IPS-20b (cell line): Measurements from ENCODE around the gene PKDREJ.
A peak's percentile ranks its signal among the peaks of the same experiment; 100 is the strongest.

Experiments used
- H3K27ac ChIP-seq: one replicate; pipeline ENCODE4 v1.5.1; 2013; ENCODE audit warnings: low read length
- H3K27me3 ChIP-seq: 2 replicates; pipeline ENCODE4 v1.6.1; 2013; ENCODE audit warnings: mild to moderate bottlenecking, low read length, inconsistent platforms; ENCODE audit not compliant: insufficient read depth
- H3K36me3 ChIP-seq: 2 replicates; pipeline ENCODE4 v1.6.1; 2013; ENCODE audit warnings: low read depth, mild to moderate bottlenecking, inconsistent platforms, low read length, moderate library complexity; ENCODE audit not compliant: insufficient read depth
- H3K4me1 ChIP-seq: 2 replicates; pipeline ENCODE4 v1.6.1; 2013; ENCODE audit warnings: mild to moderate bottlenecking, control low read depth, inconsistent platforms, low read length, moderate library complexity; ENCODE audit not compliant: insufficient read depth
- H3K4me3 ChIP-seq: 2 replicates; pipeline ENCODE4 v1.5.1; 2013; ENCODE audit warnings: mild to moderate bottlenecking, low read length, inconsistent platforms
- H3K9ac ChIP-seq: 2 replicates; pipeline ENCODE4 v1.6.1; 2013; ENCODE audit warnings: low read depth, mild to moderate bottlenecking, inconsistent platforms, low read length, moderate library complexity
- H3K9me3 ChIP-seq: 2 replicates; pipeline ENCODE4 v1.6.1; 2013; ENCODE audit warnings: mild to moderate bottlenecking, low read depth, low read length, inconsistent platforms; ENCODE audit not compliant: insufficient read depth

PKDREJ gene

DNA sequence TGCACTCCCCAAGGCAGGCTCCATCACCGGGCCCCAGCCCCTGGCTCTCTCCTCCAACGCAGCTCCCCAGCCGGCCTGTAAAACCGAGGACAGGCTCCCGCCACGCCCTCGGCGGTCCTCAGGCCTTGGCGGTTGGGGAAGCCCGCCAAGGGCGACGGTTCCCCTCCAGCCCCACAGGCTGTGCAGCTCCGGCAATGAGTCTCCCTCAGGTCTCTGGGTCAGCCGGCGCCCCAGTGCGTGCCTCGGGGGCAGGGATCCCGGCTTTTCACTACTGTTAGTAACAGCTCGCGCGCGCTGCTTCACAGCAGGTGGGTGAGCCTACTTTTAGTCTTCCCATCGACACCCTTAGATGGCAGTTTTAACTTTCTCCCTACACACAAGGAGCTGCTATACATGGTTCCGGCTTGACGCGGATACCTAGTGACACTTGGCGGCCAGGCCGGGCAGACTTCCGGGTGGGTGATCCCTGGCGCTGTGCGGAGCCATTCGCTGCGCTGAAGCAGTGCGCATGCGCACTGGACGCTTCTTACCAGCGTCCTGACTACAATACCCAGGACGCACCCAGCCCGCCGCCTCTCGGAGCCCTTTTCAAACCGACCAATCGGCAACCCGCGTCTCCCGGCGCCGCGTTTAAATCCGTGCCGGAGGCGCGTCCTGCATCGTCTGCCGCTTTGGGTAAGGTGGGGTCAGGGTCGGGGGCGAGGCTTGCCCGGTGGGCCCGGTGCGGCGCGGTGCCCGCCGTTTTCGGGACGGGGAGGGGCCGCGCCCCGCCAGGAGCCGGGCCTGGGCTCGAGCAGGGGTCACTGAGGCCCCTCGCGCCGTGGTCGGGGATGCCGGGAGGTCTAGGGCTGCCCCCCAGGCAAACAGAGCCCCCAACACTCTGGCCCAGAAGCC, 33.4 kb upstream of the PKDREJ start, which contains the start of gene GTSE1:
Gene GTSE1, plus strand, starts transcription at position 614 of the 894 bp plus-strand sequence. CDS start 531 bp downstream, outside the sequence.
- Histone ChIP-seq H3K9ac (peak within 1 kb of the TSS; percentile 80; the same call in 1 of the 2 replicates), H3K9me3 (no peaks in the 10 kb centered on the region), H3K27me3 (no peaks in the 10 kb centered on the region), H3K4me3 (peak within 1 kb of the TSS; percentile 87), H3K27ac (peak within 1 kb of the TSS; percentile 53), H3K4me1 (peaks cover 3% of the 10 kb centered on the region; the same call in 1 of the 2 replicates), H3K36me3 (peaks cover 39% of the 10 kb centered on the region)

DNA sequence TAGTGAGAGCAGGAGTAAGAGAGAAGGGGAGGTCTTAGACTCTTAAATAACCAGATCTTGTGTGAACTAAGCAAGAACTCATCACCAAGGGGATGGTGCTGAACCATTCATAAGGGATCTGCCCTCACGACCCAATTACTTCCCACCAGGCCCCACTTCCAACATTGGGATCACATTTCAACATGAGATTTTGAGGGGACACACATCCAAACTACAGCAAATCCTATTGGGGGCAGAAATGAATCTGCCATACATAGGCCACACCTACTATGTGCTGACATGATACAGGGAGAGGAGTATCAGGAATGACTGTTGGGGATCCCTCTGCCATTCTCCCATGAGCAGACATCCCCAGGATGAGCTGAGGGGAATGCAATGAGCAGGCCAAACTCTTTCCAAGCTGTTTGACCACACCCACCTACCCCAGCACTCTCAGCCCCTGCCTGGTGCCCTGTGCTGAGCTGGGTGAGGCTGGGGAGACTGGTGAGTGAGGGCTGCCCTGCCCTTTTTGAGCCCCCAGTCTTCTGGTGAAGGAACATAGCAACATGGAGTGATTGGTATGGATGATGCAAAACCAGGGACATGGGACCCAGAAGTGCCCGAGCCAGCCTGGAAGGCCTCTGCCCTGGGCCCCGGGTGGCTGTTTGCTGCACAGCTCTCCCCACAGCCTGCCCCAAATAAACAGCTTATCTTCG, 32.3 kb upstream of the PKDREJ start:
- Histone ChIP-seq H3K27me3 (no peaks in the 10 kb centered on the region), H3K4me3 (peak overlapping the region; percentile 87), H3K36me3 (peaks cover 30% of the 10 kb centered on the region), H3K4me1 (peaks cover 3% of the 10 kb centered on the region; the same call in 1 of the 2 replicates), H3K27ac (no peak overlapping the region), H3K9ac (peak overlapping the region; percentile 80; the same call in 1 of the 2 replicates), H3K9me3 (no peaks in the 10 kb centered on the region)

DNA sequence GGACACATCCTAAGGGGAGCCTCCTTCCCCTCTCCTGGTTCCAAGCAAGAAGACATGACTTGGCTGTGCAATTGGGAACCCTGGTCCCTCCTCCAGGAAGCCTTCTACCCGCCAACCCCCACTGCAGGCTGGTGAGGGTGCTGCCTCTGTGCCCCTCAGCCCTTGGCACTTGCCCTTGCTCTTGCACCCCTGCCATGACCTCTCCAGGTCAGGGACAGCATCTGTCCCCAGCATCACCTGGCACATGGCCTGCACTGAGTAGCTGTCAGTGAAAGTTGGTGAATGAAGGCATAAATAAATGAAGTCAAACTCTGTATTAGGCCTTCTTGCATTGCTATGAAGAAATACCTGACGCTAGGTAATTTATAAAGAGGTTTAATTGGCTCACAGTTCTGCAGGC, 31.6 kb upstream of the PKDREJ start:
- peaks cover 3% of the 10 kb centered on the region; the same call in 1 of the 2 replicates for H3K4me1 ChIP-seq
- H3K27me3 ChIP-seq: no peaks in the 10 kb centered on the region
- H3K4me3 ChIP-seq: no peak overlapping the region
- peaks cover 24% of the 10 kb centered on the region for H3K36me3 ChIP-seq
- H3K9ac ChIP-seq: no peak overlapping the region
- H3K27ac ChIP-seq: no peak overlapping the region
- H3K9me3 ChIP-seq: no peaks in the 10 kb centered on the region

DNA sequence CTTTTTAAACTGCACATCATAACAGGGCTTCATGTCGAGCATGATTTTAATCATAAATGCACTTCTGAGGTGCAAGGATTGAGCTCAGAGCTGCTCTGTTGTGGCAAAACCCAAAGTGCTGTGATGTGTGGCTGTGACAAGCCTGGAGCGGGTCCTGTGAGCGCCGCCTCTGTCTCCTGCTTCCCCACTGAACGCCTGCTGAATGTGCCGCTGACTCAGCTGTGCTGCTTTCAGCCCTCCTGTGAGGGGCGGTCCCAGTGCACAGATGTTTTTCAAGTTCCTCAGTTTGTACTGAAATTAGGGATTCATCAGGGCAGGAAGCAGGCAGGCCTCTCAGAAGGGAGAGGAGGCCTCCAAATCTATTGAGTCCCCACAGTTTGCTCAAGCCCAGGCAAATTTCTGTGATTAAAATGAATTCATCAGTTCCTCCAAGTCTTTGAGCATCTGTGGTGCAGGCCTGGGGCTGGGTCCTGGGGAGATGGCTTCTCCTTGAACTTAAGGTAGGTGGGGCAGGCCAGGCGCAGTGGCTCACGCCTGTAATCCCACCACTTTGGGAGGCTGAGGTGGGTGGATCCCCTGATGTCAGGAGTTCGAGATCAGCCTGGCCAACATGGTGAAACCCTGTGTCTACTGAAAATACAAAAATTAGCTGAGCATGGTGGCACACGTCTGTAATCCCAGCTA, 30.6 kb upstream of the PKDREJ start:
- Histone ChIP-seq H3K27ac (no peak overlapping the region), H3K9ac (no peak overlapping the region), H3K4me1 (peaks cover 3% of the 10 kb centered on the region; the same call in 1 of the 2 replicates), H3K4me3 (no peak overlapping the region), H3K27me3 (no peaks in the 10 kb centered on the region), H3K9me3 (no peaks in the 10 kb centered on the region), H3K36me3 (peaks cover 16% of the 10 kb centered on the region; the same call in 1 of the 2 replicates)

DNA sequence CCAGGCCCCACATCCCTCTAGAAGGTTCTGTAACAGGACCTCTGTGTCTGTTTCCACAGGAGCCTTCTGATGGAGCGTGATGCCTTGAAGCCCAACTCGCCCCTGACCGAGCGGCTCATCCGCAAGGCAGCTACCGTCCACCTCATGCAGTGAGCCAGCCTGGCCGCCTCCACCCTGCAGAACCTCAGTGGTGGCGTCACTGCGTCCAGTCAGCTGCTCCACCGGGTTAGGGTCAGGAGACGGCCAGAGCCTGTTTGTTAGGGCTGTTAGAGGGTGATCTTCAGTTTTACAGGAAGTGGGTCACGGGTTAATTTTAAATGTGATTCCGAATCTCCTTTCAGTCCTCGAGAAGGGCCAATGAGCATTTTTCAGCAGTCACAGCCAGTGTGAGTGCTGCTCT, 29.6 kb upstream of the PKDREJ start:
- H3K27me3 ChIP-seq: no peaks in the 10 kb centered on the region
- peaks cover 12% of the 10 kb centered on the region; the same call in 1 of the 2 replicates for H3K36me3 ChIP-seq
- H3K9me3 ChIP-seq: no peaks in the 10 kb centered on the region
- H3K4me3 ChIP-seq: no peak overlapping the region
- peaks cover 3% of the 10 kb centered on the region; the same call in 1 of the 2 replicates for H3K4me1 ChIP-seq
- no peak overlapping the region for H3K9ac ChIP-seq
- H3K27ac ChIP-seq: no peak overlapping the region

DNA sequence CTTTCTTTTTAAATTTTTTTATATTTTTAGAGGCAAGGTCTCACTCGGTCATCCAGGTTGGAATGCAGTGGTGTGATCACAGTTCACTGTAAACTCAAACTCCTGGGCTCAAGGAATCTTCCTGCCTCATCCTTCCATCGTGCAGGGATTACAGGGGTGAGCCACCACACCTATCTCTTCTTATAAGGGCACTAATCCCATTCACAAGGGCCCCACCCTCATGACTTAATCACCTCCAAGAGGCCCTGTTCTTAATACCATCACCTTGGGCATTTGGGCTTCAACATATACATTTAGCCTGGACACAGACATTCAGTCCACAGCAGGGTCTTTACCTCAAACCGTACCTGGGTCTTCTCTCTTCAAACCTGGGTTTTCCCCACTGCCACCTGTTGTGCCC, 29.0 kb upstream of the PKDREJ start:
- H3K4me1 ChIP-seq: peaks cover 3% of the 10 kb centered on the region; the same call in 1 of the 2 replicates
- no peak overlapping the region for H3K9ac ChIP-seq
- no peaks in the 10 kb centered on the region for H3K27me3 ChIP-seq
- no peaks in the 10 kb centered on the region for H3K9me3 ChIP-seq
- H3K27ac ChIP-seq: no peak overlapping the region
- peaks cover 12% of the 10 kb centered on the region; the same call in 1 of the 2 replicates for H3K36me3 ChIP-seq
- no peak overlapping the region for H3K4me3 ChIP-seq

DNA sequence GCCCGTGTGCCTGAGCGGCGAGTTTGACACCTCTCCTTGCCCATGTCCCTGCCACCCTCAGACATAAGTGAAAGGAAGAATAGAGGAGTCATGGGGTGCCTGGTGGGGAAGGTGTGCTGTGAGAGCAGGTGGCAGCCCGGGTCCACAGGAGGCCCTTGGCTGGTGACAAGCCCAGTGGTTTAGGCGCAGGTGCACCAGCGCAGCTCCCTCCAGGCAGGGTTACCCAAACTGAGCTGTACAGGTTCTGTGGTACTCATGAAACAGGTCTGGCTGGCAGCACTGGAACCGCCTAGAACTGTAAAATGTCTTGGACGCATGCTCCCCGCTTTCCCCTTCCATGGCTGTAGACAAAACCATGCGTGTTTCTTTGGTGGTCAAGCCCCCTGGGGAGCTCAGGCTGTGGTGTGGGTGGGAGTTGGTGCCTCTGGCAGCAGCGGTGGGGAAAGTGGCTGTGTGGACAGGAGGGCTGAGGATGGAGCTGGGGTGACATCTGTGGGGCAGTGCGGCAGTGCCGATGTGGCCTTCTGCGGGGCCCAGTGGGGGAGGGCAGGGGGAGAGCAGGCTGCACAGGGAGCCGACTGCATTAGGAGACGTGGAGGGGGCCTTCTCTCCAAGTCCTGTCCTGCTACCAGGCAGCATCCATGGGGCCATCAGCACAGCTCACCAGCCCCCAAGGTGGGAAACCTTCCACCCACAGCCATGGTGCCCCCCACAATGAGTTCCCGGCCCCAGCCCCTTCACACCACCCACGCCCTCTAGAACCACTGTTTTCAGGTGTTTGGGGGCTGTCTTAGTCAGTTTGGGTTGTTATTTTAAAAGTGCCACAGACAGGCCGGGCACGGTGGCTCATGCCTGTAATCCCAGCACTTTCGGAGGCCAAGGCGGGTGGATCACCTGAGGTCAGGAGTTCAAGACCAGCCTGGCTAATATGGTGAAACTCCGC, 28.0 kb upstream of the PKDREJ start:
- no peak overlapping the region for H3K4me3 ChIP-seq
- no peaks in the 10 kb centered on the region for H3K27me3 ChIP-seq
- H3K4me1 ChIP-seq: peaks cover 3% of the 10 kb centered on the region; the same call in 1 of the 2 replicates
- H3K27ac ChIP-seq: no peak overlapping the region
- H3K9me3 ChIP-seq: no peaks in the 10 kb centered on the region
- H3K9ac ChIP-seq: no peak overlapping the region
- H3K36me3 ChIP-seq: peaks cover 12% of the 10 kb centered on the region; the same call in 1 of the 2 replicates

DNA sequence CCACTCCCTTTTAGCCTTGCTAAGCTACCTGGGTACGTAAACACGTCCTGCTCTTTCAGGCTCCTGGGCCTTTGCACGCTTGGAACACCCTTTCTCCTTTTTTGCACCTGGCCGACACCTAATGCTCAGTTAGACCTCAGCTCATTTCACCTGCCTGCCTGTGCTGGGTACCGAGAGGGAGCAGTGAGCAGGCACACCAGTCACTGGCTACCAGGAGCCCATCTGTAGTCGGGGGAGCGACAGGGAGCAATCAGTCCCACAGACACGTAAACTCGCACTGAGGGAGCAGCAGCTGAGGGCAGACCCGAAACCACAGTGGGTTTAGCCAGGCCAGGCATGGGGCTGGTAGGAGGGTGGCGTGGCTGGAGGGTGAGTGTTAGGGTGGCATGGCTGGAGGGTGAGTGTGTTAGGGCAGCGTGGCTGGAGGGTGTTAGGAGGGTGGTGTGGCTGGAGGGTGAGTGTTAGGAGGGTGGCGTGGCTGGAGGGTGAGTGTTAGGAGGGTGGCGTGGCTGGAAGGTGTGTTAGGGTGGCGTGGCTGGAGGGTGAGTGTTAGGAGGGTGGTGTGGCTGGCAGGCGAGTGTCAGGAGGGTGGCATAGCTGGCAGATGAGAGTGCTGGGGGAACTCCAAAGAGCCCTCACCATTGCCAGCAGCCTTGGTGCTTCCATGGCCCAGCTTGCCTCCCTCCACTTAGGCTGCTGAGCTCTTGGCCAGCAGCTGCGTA, 27.1 kb upstream of the PKDREJ start:
- Histone ChIP-seq H3K4me1 (no peaks in the 10 kb centered on the region), H3K9ac (no peak overlapping the region), H3K27me3 (no peaks in the 10 kb centered on the region), H3K9me3 (no peaks in the 10 kb centered on the region), H3K36me3 (peaks cover 18% of the 10 kb centered on the region; the same call in 1 of the 2 replicates), H3K4me3 (no peak overlapping the region), H3K27ac (no peak overlapping the region)

DNA sequence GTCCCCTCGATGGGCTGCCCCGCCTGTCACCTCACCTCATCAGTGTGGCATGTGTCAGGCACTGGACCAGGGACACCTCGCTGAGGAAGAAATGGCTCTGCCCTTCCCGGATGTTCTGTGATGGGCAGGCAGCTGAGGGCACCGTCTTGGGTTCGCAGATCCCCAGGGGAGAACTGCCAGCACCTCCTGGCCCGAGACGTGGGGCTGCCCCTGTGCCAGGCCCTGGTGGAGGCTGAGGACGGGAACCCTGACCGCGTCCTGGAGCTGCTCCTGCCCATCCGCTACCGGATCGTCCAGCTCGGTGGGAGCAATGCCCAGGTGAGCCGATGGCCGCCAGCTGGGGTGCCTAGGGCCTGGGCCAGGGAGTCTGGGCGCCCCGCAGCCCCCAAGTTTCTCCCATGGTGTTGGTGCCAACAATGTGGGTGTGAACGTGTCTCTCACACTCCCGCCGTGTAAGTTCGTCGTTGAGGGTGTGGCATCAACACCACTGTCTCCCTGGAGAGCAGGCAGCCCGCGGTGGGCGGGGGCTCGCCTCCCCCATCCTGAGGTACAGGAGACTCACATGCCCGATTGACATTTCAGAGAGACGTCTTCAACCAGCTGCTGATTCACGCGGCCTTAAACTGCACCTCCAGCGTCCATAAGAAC, 26.2 kb upstream of the PKDREJ start:
- Histone ChIP-seq H3K9me3 (no peaks in the 10 kb centered on the region), H3K36me3 (peaks cover 26% of the 10 kb centered on the region; the same call in 1 of the 2 replicates), H3K27me3 (no peaks in the 10 kb centered on the region), H3K4me1 (no peaks in the 10 kb centered on the region), H3K27ac (no peak overlapping the region), H3K4me3 (no peak overlapping the region), H3K9ac (no peak overlapping the region)

DNA sequence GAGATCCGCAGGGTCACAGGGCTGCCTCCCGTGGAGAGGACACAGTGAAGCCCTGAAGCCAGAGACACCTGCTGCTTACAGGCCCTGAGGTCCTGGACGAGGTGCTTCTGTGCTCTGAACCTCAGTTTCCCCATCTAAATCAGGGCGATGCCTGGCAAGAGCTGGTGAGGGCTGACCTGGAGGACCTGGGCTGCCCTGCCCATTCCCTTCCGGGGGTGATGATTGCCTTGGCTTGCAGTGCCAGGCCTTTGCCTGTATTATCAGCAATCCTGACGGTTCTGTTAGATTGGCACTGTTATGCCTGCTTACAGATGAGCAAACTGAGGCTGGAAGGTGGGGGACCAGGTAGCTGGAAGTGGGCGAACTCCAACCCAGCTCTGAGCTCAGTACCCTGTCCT, 25.7 kb upstream of the PKDREJ start:
- H3K27ac ChIP-seq: no peak overlapping the region
- H3K27me3 ChIP-seq: no peaks in the 10 kb centered on the region
- no peaks in the 10 kb centered on the region for H3K4me1 ChIP-seq
- no peak overlapping the region for H3K4me3 ChIP-seq
- H3K36me3 ChIP-seq: peaks cover 32% of the 10 kb centered on the region; the same call in 1 of the 2 replicates
- H3K9me3 ChIP-seq: no peaks in the 10 kb centered on the region
- no peak overlapping the region for H3K9ac ChIP-seq
